ENCODE measurements around the gene SLC16A5.
"Not testable (repeated sequence)": the region's sequence is repeated elsewhere in the genome, so short reads cannot be mapped to it uniquely, and the experiment has no call there.

SLC16A5 gene

GRCh38 chr17:75135946-75136345 lies 48.2 kb downstream of the SLC16A5 start:
- DNase-seq, result no peak

GRCh38 chr17:75137762-75138161 lies 50.0 kb downstream of the SLC16A5 start:
- not testable (repeated sequence) for DNase-seq

GRCh38 chr17:75138519-75138918 lies 50.8 kb downstream of the SLC16A5 start:
- no peak for DNase-seq

GRCh38 chr17:75142236-75142971 lies 54.6 kb downstream of the SLC16A5 start:
- DNase-seq, result no peak

- DNase-seq, result no peak
Observed at GRCh38 chr17:75144816-75145512, 57.2 kb downstream of the SLC16A5 start.

- DNase-seq, result no peak
Observed at GRCh38 chr17:75146592-75146991, 58.8 kb downstream of the SLC16A5 start.

- no peak for DNase-seq
Observed at GRCh38 chr17:75147878-75148546, 60.3 kb downstream of the SLC16A5 start.

- peak; percentile 55 for DNase-seq
Observed at GRCh38 chr17:75151930-75152329, 64.2 kb downstream of the SLC16A5 start.

- no peak for DNase-seq
Observed at GRCh38 chr17:75152523-75152921, 64.8 kb downstream of the SLC16A5 start.

GRCh38 chr17:75152922-75153779 lies 65.4 kb downstream of the SLC16A5 start:
- peak; percentile 36 for DNase-seq

- peak; percentile 17 for DNase-seq
Observed at GRCh38 chr17:75153780-75154194, 66.0 kb downstream of the SLC16A5 start.

GRCh38 chr17:75154195-75155106 lies 66.7 kb downstream of the SLC16A5 start, which contains the start of gene JPT1:
JPT1 (minus strand) TSS chr17:75154512; CDS start chr17:75154397, 115 bp downstream.
- DNase-seq, result peak; percentile 90

- no peak for DNase-seq
Observed at GRCh38 chr17:75155191-75155601, 67.4 kb downstream of the SLC16A5 start.
